Dedifferentiated amniotic fluid mesenchymal stem cell (primary cell): Measurements from ENCODE around the gene NUCB1.
"Not testable (repeated sequence)": the region's sequence is repeated elsewhere in the genome, so short reads cannot be mapped to it uniquely, and the experiment has no call there.

Experiments
- DNase-seq: peaks from one replicate; pipeline ENCODE4 v3.0.0-alpha.2; 2016; ENCODE audit errors: extremely low spot score

Gene NUCB1

DNA sequence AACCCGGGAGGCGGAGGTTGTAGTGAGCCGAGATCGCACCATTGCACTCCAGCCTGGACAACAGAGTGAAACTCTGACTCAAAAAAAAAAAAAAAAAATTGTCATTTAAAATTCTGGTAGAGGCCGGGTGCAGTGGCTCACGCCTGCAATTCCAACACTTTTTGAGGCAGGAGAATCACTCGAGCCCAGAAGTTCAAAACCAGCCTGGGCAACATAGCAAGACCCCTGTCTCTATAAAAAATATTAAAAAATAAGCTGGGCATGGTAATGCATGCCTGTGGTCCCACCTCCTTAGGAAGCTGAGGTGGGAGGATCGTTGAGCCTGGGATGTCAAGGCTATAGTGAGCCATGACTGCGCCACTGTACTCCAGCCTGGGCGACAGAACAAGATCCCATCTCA is 6.2 kb downstream of the NUCB1 start:
- DNase-seq = no peak

DNA sequence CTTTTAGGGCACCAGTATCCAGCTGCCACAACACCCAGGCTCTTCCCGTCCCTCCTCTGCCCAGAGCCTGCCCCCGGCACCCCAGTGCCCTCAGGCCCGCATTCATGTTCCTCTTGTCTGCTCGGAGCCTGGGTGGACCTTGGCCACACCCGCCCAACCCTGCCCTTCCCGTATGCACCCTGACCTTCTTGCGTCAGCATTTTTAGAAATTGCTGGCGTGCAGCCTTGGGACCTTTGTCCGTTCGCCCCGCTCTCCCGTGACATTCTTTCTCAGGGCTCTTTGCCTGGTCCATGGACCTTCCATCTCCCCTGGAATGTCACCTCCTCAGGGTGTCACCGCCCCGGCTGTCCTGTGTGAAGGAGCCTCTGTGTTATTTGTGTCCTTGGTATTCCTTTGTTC is 7.6 kb downstream of the NUCB1 start:
- no peak for DNase-seq

DNA sequence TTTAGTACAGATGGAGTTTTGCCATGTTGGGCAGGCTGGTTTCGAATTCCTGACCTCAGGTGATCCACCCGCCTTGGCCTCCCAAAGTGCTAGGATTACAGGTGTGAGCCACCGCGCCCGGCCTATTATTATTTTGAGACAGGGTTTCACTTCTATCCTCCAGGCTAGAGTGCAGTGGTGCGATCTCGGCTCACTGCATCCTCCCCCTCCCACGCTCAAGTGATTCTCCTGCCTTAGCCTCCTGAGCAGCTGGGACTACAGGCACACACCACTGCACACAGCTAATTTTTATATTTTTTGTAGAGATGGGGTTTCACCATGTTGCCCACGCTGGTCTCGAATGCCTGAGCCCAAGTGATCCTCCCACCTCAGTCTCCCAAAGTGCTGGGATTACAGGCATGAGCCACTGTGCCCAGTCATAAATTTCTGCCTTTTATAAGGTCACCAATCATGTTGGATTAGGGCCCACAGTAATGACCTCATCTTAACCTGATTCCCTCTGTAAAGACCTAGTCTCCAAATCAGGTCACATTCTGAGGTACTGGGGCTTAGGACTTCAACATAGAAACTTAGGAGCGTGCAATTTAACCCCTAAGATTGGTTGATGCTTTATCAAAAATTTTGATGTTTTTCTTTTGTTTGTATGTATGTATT is 9.4 kb downstream of the NUCB1 start:
- not testable (repeated sequence) for DNase-seq

DNA sequence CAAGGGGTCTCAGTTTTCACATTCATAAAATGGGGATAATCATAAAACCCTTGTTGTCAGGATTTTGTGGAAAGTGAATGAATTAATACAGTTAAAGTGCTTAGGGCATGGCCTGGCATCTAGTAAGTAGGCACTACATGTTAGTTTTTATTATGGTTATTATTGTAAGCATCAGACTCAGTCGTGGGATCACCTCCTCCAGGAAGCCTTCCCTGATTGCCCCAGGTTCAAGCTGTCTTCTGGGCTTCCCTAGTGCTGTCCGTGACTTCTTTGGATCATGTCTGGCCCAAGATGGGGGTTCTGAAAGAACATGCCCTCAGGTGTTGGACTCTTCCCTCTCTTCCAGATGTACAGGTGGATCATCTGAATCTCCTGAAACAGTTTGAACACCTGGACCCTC is 10.7 kb downstream of the NUCB1 start:
- DNase-seq = no peak

DNA sequence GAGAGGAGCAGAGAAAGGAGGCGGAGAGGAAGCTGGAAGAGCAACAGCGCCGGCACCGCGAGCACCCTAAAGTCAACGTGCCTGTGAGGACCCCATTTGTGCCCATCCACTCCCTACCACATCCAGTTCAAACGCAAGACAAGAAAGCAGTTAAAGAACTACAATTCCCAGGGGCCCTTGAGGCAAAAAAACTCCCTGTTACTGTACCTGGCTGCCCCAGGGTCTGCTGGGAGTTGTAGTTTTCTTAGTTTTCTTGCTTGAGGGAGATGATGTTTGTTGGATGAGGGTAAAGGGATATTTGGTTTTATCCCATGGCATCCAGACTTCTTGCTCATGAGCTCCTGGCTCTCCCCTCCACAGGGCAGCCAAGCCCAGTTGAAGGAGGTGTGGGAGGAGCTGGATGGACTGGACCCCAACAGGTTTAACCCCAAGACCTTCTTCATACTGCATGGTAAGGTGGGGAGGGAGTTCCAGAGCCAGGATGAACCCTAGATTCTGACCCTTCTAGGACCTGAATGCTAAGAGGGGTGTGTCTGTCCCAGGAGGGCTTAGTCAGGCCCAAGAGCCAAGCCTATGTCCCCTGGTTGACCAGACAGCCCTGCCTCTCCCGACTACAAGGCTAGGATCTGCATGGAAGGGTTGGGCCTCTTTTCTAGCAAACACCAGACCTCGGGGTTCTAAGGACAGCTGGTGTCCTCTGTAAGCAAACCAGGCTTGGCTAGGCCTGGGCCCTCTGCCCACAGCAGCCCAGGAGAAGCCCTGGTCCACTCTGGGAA is 13.2 kb downstream of the NUCB1 start:
- DNase-seq = no peak

DNA sequence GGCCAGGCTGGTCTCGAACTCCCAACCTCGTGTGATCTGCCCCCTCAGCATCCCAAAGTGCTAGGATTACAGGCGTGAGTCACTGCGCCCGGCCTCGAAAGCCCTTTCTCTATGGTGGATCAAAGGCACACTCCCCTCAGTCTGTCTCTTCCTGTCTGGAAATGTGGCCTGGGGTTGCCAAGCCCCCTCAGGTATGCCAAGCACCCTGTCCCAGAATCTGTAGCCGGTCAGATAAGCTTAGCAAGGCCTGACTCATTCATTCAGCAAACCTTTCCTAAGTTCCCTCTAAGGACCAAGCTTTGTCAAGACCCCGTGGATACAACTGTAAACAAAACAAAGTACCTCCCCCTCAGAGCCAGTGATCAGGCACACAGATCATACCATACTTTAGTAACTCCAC is 14.1 kb downstream of the NUCB1 start:
- DNase-seq = no peak

DNA sequence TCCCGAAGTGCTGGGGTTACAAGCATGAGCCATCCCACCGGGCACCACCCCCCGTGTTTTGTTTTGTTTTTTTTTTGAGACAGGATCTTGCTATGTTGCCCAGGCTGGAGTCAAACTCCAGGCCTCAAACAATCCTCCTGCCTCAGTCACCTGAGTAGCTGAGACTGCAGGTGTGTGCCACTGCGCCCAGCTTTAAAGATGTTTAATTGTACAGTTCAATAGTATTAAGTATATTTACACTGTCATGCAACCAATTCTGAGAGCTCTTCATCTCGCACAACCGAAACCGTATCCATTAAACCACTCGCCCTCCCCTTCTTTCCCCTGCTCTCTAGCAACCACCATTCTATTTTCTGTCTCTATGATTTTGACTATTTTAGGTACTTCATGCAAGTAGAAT is 15.6 kb downstream of the NUCB1 start:
- no peak for DNase-seq

DNA sequence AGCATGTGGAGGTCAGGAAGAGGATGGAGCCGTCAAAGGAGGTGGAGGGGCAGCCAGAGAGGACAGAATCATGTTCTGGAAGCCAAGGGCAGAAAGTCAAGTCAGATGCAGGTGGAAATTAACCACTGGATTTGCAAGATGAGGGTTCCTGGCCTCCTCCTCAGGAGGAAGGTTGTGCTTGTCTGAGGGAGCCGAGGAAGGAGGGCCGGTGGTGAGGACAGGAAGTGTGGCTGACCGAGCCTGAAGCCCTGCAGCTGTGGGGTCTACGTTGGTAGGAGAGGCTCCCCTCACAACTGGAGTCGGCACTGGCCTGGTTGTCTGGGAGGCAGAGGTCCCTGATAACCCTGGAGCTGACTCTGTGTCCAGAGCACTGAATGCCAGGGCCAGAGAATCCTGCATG is 18.0 kb downstream of the NUCB1 start:
- no peak for DNase-seq

DNA sequence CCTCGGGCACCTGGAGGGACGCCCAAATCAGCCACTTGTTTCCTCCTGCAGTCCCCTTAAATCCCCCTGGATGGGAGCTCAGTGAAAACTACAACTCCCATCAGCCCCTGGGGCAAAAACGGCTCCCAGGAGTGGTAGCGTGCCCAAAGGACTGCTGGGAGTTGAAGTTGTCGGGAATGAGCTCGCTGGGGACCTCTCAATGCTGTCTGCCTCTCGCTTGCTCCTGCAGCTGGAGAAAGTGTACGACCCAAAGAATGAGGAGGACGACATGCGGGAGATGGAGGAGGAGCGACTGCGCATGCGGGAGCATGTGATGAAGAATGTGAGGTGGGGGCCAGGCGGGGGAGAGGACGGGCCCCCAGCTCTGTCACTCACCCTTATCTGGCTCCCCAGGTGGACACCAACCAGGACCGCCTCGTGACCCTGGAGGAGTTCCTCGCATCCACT is 18.7 kb downstream of the NUCB1 start:
- no peak for DNase-seq

DNA sequence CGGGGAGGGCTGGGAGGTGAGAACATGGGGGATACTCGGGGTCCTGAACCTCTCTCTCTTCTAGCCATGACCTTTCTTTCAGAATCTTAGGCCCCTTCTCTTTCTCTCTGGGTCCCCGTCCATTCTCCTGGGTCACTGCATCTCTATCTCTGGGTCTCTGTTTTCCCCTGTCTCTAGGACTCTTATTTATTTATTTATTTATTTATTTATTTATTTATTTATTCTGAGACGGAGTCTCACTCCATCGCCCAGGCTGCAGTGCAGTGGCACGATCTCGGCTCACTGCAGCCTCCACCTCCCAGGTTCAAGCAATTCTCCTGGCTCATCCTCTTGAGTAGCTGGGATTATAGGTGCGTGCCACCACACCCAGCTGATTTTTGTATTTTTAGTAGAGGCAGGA is 19.2 kb downstream of the NUCB1 start:
- not testable (repeated sequence) for DNase-seq

DNA sequence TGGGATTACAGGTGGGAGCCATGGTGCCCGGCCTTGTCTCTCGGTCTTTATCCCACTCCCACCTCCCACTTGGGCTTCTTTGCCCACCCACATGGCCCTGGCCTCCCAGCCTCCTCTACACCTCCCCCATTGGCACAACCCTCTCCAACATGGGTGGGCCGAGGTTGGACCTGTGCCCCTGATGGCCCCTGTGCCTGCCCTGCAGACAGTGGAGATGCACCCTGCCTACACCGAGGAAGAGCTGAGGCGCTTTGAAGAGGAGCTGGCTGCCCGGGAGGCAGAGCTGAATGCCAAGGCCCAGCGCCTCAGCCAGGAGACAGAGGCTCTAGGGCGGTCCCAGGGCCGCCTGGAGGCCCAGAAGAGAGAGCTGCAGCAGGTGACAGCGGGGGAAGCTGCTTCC is 20.8 kb downstream of the NUCB1 start:
- DNase-seq = no peak

DNA sequence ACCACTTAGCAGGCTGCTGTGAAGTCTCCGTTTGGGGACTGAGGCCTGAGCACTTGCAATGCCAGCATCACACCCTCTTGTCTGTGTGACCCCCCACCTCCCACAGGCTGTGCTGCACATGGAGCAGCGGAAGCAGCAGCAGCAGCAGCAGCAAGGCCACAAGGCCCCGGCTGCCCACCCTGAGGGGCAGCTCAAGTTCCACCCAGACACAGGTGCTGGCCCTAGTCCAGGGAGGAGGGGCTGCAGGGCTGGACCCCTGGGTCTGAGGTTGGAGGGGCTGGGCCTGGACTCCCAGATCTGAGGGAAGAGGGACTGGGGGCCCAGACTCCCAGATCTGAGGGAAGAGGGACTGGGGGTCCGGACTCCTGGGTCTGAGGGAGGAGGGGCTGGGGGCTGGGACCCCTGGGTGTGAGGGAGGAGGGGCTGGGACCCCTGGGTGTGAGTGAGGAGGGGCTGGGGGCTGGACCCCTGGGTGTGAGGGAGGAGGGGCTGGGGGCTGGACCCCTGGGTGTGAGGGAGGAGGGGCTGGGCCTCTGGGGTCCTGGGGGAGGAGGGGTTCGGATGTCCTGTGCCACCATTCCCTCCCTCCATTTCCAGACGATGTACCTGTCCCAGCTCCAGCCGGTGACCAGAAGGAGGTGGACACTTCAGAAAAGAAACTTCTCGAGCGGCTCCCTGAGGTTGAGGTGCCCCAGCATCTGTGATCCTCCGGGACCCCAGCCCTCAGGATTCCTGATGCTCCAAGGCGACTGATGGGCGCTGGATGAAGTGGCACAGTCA is 21.8 kb downstream of the NUCB1 start:
- DNase-seq = no peak

DNA sequence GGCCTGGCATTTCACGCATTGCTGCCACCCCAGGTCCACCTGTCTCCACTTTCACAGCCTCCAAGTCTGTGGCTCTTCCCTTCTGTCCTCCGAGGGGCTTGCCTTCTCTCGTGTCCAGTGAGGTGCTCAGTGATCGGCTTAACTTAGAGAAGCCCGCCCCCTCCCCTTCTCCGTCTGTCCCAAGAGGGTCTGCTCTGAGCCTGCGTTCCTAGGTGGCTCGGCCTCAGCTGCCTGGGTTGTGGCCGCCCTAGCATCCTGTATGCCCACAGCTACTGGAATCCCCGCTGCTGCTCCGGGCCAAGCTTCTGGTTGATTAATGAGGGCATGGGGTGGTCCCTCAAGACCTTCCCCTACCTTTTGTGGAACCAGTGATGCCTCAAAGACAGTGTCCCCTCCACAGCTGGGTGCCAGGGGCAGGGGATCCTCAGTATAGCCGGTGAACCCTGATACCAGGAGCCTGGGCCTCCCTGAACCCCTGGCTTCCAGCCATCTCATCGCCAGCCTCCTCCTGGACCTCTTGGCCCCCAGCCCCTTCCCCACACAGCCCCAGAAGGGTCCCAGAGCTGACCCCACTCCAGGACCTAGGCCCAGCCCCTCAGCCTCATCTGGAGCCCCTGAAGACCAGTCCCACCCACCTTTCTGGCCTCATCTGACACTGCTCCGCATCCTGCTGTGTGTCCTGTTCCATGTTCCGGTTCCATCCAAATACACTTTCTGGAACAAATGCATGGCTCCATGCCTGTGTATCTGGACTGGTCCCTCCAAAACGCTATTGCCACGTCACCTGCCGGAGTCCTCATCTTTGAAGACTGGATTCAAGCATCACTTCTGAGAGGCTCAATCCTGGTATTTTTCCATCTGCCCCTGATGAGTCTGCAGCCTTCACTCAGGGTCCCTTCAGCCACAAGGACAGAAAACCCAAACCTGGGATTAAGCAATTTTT is 22.7 kb downstream of the NUCB1 start:
- DNase-seq = no peak

DNA sequence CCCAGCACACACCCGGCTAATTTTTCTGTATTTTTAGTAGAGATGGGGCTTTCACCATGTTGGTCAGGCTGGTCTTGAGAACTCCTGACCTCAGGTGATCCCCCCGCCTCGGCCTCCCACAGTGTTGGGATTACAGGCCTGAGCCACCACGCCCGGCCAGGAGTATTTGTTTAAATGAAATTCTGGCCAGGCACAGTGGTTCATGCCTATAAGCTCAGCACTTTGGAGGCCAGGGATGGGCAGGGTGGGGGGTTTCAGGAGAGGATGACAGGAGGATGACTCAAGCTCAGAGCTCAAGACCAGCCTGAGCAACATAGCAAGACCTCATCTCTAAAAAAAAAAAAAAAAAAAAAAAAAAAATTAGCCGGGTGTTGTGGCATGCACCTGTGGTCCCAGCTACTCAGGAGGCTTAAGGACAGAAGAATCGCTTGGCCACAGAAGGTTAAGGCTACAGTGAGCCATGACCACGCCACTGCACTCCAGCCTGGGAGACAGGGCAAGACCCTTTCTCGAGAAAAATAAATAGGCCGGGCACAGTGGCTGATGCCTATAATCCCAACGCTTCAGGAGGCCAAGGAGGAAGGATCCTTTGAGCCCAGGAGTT is 25.2 kb downstream of the NUCB1 start:
- DNase-seq = peak; percentile 27

DNA sequence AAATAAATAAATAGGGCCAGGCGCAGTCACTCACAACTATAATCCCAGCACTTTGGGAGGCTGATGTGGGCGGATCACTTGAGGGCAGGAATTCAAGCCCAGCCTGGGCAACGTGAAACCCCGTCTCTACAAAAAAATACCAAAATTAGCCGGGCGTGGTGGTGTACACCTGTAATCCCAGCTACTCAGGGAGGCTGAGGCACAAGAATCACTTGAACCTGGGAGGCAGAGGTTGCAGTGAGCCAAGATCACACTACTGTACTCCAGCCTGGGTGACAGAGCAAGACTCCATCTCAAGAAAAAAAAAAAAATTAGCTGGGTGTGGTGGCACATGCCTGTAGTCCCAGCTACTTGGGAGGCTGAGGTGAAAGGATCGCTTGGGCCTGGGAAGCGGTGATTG is 25.8 kb downstream of the NUCB1 start:
- DNase-seq = not testable (repeated sequence)

DNA sequence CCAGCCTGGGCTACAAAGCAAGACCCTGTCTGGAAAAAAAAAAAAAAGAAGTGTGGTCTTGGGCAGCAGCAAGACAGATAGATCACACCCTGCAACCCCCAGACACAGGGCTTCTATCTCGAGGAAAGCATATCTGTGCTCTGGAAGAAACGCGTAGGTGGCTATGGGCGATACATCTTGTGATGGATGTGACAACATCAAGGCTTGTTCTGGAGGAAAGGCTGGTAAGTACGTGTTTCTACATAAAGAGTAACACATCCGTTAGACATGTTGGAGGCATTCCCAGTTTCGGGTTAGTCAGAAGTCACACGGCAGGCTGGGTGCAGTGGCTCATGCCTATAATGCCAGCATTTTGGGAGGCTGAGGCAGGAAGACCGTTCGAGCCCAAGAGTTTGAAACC is 26.8 kb downstream of the NUCB1 start:
- DNase-seq = peak; percentile 91

DNA sequence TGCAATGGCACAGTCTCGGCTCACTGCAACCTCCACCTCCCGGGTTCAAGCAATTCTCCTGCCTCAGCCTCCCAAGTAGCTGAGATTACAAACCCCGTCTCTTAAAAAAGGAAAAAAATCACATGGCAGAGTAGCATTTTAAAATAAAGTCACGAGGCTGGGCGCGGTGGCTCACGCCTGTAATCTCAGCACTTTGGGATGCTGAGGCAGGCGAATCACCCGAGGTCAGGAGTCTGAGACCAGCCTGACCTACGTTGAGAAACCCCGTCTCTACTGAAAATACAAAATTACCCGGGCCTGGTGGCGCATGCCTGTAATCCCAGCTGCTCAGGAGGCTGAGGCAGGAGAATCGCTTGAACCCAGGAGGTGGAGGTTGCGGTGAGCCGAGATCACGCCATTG is 27.6 kb downstream of the NUCB1 start:
- DNase-seq = not testable (repeated sequence)

DNA sequence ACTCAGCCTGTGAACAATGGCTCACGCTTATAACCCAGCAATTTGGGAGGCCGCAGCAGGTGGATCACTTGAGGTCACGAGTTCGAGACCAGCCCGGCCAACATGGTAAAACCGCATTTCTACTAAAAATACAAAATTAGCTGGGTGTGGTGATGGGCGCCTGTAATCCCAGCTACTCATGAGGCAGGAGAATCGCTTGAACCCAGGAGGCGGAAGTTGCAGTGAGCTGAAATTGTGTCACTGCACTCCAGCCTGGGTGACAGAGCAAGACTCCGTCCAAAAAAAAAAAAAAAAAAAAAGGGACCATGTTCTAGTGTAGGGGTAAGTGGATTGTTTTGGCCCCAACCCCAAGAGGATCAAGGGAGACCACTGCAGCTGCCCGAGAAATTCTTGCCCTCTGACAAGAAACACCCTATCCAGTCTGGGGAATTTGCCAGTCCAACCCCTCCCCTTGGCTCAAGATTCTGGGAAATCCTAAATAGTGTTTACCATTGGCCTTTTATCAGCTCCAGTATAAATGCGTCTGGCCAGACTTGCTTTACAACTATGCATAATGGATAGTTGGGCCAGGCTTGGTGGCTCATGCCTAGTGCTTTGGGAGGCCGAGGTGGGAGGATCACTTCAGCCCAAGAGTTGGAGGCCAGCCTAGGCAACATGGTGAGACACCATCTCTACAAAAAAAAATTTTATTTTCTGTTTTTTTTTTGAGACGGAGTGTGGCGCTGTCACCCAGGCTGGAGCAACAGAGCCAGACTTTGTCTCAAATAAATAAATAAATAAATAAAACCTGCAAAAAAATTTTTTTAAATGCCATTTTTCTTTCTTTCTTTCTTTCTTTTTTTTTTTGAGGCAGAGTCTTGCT is 28.3 kb downstream of the NUCB1 start:
- no peak for DNase-seq

DNA sequence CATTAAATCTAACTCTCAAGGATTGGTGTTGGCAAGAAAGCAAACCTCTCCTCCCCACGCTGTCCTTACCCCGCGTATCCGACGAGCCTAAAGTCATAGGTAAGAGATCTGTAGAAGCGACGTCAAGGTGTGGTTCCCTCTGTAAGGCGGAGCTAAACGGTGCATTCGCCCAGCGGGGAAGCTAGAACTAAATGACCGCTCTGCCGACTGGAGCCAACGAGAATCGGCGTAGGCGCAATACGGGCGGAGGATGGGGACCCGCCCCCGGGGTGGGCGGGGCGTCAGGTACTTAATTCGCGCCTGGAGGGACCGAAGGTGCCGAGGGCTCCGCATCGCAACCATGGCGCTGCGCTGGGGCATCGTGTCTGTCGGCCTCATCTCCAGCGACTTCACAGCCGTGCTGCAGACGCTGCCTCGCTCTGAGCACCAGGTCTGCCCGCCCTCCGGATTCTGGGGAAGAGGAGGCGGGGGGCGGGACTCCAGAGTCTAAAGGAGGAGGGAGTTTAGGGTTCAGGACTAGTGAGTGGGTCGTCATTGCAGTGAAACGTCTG is 33.3 kb downstream of the NUCB1 start, which contains the start of gene DHDH:
Gene DHDH, plus strand, starts transcription at position 318 of the 551 bp plus-strand sequence. Its CDS starts 23 bp downstream, at position 341.
- DNase-seq = peak; percentile 26

DNA sequence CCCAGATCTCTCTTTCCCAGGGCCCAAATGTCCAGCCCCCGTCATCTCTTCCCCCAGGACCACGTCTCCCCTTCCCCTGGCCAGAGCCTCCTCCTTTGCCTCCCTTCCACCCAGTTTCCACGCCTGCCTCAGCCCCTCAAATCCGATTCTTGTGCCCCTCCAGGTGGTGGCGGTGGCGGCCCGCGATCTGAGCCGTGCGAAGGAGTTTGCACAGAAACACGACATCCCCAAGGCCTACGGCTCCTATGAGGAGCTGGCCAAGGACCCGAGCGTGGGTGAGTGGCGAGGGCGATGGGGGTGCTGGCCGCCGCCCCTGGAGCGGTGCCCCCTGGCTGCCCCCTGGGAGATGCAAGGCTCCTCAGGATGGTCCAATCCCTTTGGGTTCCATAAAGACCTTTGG is 34.7 kb downstream of the NUCB1 start:
- DNase-seq = no peak
